GM12874 (cell line): ENCODE data around the gene LAMA5.

ENCODE experiments used
- TF ChIP-seq, protein P1 (sequence below): IDR thresholded peaks from 2 replicates; pipeline ENCODE4 v1.5.1; 2011; ENCODE audit warnings: low read depth, mild to moderate bottlenecking, control low read depth, low read length, moderate library complexity; ENCODE audit not compliant: insufficient read depth

LAMA5 gene

DNA sequence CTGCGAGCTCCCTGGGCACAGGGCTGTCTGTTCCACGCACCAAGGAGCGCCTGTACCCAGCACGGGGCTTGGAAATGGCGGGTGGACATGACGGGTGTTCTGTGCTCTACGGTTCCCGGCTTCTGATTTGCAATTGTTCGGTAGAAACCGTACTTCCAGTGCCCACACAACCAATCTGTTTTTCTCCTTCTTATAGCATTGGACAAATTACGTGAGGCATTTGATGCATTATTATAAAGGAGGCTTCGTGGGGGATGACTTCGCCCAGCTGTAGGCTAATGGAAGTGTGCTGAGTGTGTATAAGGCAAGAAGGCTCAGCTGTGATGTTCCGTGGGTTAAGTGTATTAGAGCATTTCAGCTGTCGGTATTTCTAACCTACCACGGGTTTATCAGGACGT lies 10.0 kb upstream of the LAMA5 start:
- TF ChIP-seq, protein P1, sequence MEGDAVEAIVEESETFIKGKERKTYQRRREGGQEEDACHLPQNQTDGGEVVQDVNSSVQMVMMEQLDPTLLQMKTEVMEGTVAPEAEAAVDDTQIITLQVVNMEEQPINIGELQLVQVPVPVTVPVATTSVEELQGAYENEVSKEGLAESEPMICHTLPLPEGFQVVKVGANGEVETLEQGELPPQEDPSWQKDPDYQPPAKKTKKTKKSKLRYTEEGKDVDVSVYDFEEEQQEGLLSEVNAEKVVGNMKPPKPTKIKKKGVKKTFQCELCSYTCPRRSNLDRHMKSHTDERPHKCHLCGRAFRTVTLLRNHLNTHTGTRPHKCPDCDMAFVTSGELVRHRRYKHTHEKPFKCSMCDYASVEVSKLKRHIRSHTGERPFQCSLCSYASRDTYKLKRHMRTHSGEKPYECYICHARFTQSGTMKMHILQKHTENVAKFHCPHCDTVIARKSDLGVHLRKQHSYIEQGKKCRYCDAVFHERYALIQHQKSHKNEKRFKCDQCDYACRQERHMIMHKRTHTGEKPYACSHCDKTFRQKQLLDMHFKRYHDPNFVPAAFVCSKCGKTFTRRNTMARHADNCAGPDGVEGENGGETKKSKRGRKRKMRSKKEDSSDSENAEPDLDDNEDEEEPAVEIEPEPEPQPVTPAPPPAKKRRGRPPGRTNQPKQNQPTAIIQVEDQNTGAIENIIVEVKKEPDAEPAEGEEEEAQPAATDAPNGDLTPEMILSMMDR, result no peak

DNA sequence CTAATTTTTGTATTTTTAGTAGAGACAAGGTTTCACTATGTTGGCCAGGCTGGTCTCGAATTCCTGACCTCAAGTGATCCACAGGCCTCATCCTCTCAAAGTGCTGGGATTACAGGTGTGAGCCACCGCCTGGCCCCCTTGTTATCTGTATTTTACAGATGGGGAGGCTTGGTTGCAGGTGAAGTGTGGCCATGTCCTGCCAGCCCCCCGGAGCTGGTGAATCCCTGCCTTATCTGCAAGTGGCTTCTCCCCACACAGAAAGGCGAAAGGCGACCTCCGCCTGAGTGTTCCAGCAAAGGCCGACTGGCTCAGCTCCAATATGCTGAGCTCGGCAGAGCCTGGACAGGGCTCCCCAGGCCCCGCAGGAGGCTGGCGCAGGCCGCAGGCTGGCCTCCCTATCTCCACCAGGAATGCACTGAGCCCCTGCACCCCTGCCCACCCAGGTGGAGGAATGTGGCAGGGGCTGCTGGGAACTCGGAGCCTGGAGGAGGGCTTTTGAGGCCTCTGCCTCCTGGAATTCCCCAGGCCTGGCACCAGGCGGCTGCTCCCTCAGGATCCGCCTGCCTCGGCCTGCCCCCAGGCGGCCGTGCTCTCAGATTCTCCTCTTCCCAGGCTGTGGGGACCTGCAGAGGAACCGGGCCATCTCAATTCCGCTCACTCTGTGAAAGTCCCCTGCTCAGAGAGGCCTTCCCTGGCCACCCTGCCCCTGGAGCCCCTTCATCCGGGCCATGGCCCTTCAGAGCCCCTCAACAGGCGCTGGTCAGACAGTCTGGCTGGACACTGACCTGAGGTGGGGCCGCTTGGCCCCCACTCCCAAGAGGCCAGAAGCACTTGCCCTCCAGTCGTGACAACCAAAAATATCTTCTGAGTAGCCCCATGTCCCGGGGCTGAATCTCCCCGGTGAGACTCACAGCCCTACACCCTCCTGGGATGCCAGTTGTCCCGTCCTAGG lies 9.3 kb upstream of the LAMA5 start:
- TF ChIP-seq, protein P1, result no peak

GRCh38 chr20:62374331-62375152 lies 7.4 kb upstream of the LAMA5 start:
- TF ChIP-seq, protein P1, result no peak

DNA sequence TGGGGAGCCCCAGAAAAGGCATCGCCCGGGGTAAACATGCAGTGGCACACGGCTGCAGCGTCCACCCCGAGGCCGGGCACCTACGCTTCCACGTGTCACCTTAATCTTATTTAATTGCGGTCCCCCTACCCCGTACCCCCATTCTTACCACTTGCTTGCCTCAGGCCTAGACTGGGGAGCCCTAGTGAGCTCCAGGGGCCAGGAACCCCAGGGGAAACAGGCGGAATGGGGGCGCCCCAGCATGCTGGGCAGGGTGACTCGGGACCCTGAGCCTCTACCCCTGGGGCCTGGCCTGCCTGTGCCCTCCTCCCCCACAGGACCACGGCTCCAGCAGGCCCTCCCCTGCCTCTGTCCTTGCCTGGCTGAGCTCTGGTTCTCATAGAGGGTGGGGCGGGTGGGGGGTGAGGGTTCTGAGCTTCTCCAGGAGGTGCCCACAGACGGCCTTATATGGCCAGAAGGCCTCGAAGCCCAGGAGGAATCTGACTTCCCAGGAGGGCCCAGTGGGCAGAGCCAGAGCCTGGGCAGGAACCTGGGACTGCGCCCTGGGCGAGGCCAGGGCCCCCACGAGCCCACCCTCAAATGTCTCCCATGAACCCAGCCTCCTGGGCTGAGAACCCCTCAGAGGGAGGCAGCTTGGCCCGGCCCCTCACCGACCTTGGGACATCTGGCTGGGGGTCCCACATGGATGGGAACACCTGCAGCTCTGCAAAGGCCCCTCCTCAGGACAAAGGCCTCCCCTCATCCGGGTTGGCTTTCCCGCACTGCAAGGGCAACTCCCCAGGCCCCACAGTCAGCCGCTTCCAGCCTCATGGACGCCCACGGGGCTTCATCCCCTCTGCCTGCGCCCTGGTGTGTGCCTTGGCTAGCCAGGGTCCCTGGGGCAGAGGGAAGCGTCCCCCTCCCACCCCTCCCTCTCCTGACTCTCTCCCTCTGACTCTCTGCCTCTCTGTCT lies 5.2 kb upstream of the LAMA5 start:
- TF ChIP-seq, protein P1, result no peak

DNA sequence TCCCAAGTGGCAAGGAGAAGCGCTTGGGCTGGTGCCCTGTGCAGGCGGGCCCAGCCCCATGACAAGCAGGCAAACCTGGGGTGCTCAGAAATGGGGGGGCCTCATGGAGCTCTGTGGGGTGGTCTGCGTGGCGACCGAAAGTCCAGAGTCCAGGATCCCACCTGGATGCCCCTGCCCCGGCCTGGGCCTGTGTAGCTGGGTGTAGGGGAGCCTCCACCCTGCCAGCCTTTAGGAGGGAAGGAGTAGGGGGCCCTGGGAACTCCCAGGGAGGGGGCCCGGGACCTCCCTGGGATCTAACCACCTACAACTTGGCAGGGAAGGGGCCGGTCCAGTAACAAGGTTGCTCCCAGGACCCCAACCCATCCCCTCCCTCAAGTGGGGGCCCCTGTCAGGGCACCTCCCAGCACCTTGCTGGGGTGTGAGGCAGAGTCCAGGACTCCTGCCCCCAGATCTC lies 4.5 kb upstream of the LAMA5 start:
- TF ChIP-seq, protein P1, result no peak

- TF ChIP-seq, protein P1, result no peak
Measured at GRCh38 chr20:62370807-62371587, 3.9 kb upstream of the LAMA5 start.
